H1 (cell line): Measurements from ENCODE around the gene NR0B2. TPM values are rescaled to one million over a fixed set of nuclear protein-coding genes. Genes with fewer than 3 reads are reported as not detected.

Experiments
- CTCF ChIA-PET: fragments of 300-600 bp; sonication (Branson Sonifier 250); formaldehyde crosslinking; loops from one replicate; lab custom pipeline; 2021; ENCODE audit not compliant: partially characterized antibody; lab: Charles Lee
- POLR2A ChIA-PET: fragments of 300-600 bp; sonication (Branson Sonifier 250); formaldehyde crosslinking; loops from one replicate; lab custom pipeline; 2021; ENCODE audit warnings: inconsistent platforms; ENCODE audit not compliant: partially characterized antibody; lab: Charles Lee
- DNase-seq, 2 experiments: peaks; one replicate each; pipeline versions ENCODE4 v3.0.0 to v3.0.0-alpha.2; 2010 to 2022; ENCODE audit warnings: low spot score in 2 of 2, low read depth in 1 of 2, mixed read lengths in 1 of 2
- FAIRE-seq: peaks from 2 replicates; lab custom pipeline; 2011; peaks lifted over from hg19 to GRCh38; lab: Jason Lieb, UNC
- H2AFZ ChIP-seq: 2 replicates; pipeline ENCODE4 v1.8.1; 2012; ENCODE audit warnings: low read length, inconsistent platforms
- H2AK5ac ChIP-seq: 2 replicates; pipeline ENCODE4 v1.6.1; 2013; ENCODE audit warnings: low read depth, low read length
- H2BK120ac ChIP-seq: replicated peaks from 2 replicates; pipeline ENCODE3; 2013; ENCODE audit warnings: low read depth, low read length, inconsistent platforms
- H2BK12ac ChIP-seq: 2 replicates; pipeline ENCODE4 v1.6.1; 2013; ENCODE audit warnings: low read depth, low read length
- H2BK15ac ChIP-seq: 2 replicates; pipeline ENCODE4 v1.6.1; 2013; ENCODE audit warnings: low read length
- H2BK20ac ChIP-seq: 2 replicates; pipeline ENCODE4 v1.6.1; 2013; ENCODE audit warnings: low read length
- H2BK5ac ChIP-seq: 2 replicates; pipeline ENCODE4 v1.6.1; 2013; ENCODE audit warnings: low read depth, low read length
- H3K14ac ChIP-seq: 2 replicates; pipeline ENCODE4 v1.6.1; 2013; ENCODE audit warnings: inconsistent platforms; ENCODE audit not compliant: insufficient read length
- H3K18ac ChIP-seq: 2 replicates; pipeline ENCODE4 v1.6.1; 2013; ENCODE audit warnings: low read length; ENCODE audit errors: extremely low read depth
- H3K23ac ChIP-seq: 2 replicates; pipeline ENCODE4 v1.6.1; 2013; ENCODE audit warnings: inconsistent platforms; ENCODE audit not compliant: insufficient read length
- H3K23me2 ChIP-seq: 2 replicates; pipeline ENCODE4 v1.6.1; 2013; ENCODE audit warnings: low read depth, low read length
- H3K27ac ChIP-seq: 2 replicates; pipeline ENCODE4 v1.6.1; 2011; ENCODE audit warnings: low read depth, low read length, inconsistent platforms
- H3K27me3 ChIP-seq, 4 experiments: replicated peaks in 1 of 4; 1 replicate in 1 of 4; 2 replicates in 3 of 4; pipeline versions ENCODE4 v1.6.1 to v1.8.1; 2011 to 2013; ENCODE audit warnings: low read length in 3 of 4, mild to moderate bottlenecking in 3 of 4, inconsistent platforms in 2 of 4, mixed read lengths in 2 of 4, moderate library complexity in 1 of 4; ENCODE audit not compliant: control insufficient read depth in 3 of 4, insufficient read depth in 3 of 4; ENCODE audit errors: extremely low read depth in 1 of 4
- H3K36me3 ChIP-seq, 4 experiments: 2 replicates each; pipeline versions ENCODE4 v1.6.1 to v1.8.1; 2011 to 2013; ENCODE audit warnings: mild to moderate bottlenecking in 4 of 4, low read length in 3 of 4, moderate library complexity in 2 of 4, control low read depth in 1 of 4, inconsistent platforms in 1 of 4; ENCODE audit not compliant: insufficient read depth in 4 of 4, control insufficient read depth in 2 of 4
- H3K4ac ChIP-seq: replicated peaks from 2 replicates; pipeline ENCODE3; 2013; ENCODE audit warnings: low read length, low read depth, mixed read lengths, inconsistent platforms; ENCODE audit not compliant: insufficient read length
- H3K4me1 ChIP-seq, 4 experiments: replicated peaks in 1 of 4; 1 replicate in 1 of 4; 2 replicates in 3 of 4; pipeline versions ENCODE4 v1.6.1 to v1.8.1; 2011 to 2013; ENCODE audit warnings: low read length in 3 of 4, inconsistent platforms in 2 of 4, mixed read lengths in 1 of 4; ENCODE audit not compliant: insufficient read depth in 4 of 4, control insufficient read depth in 3 of 4
- H3K4me2 ChIP-seq, 2 experiments: 2 replicates each; pipeline versions ENCODE4 v1.6.1 to v1.8.1; 2011 to 2013; ENCODE audit warnings: low read depth in 2 of 2, low read length in 2 of 2, control low read depth in 1 of 2, inconsistent platforms in 1 of 2, mild to moderate bottlenecking in 1 of 2; ENCODE audit not compliant: insufficient read depth in 1 of 2
- H3K4me3 ChIP-seq, 4 experiments: fragments of 200-600, 300-600 bp in 1 of 4; sonication (generic), shearing (Covaris generic), sonication (Bioruptor Twin) in 1 of 4; 2 replicates each; pipeline versions ENCODE4 v1.5.1 to v1.8.1; 2011 to 2016; ENCODE audit warnings: low read length in 4 of 4, low read depth in 3 of 4, control low read depth in 2 of 4, inconsistent platforms in 2 of 4, mild to moderate bottlenecking in 2 of 4, mixed read lengths in 1 of 4, moderate library complexity in 1 of 4; ENCODE audit not compliant: insufficient read depth in 2 of 4; ENCODE audit errors: extremely low read depth in 1 of 4
- H3K56ac ChIP-seq: replicated peaks from 2 replicates; pipeline ENCODE3; 2013; ENCODE audit warnings: low read depth, mild to moderate bottlenecking, mixed read lengths, low read length, inconsistent platforms; ENCODE audit not compliant: insufficient read length
- H3K79me1 ChIP-seq: 2 replicates; pipeline ENCODE4 v1.6.1; 2013; ENCODE audit warnings: low read depth, low read length, control low read depth
- H3K79me2 ChIP-seq, 2 experiments: 2 replicates each; pipeline versions ENCODE4 v1.6.1 to v1.8.1; 2012 to 2013; ENCODE audit warnings: low read length in 2 of 2, mild to moderate bottlenecking in 2 of 2, inconsistent platforms in 1 of 2; ENCODE audit not compliant: insufficient read depth in 2 of 2, control insufficient read depth in 1 of 2
- H3K9ac ChIP-seq, 4 experiments: replicated peaks in 1 of 4; 1 replicate in 1 of 4; 2 replicates in 3 of 4; pipeline versions ENCODE4 v1.6.1 to v1.8.1; 2011 to 2013; ENCODE audit warnings: low read depth in 3 of 4, low read length in 3 of 4, control low read depth in 2 of 4, mild to moderate bottlenecking in 2 of 4, moderate library complexity in 2 of 4, inconsistent platforms in 1 of 4; ENCODE audit errors: extremely low read depth in 1 of 4
- H3K9me3 ChIP-seq, 2 experiments: 2 replicates each; pipeline versions ENCODE4 v1.6.1 to v1.8.1; 2012 to 2013; ENCODE audit warnings: mild to moderate bottlenecking in 2 of 2, moderate library complexity in 2 of 2, control low read depth in 1 of 2, inconsistent platforms in 1 of 2, low read depth in 1 of 2, low read length in 1 of 2, mixed read lengths in 1 of 2; ENCODE audit not compliant: insufficient read depth in 2 of 2
- H4K20me1 ChIP-seq, 2 experiments: replicated peaks in 1 of 2; 2 replicates each; pipeline versions ENCODE3 to v1.8.1; 2011 to 2013; ENCODE audit warnings: inconsistent platforms in 2 of 2, low read length in 2 of 2, mild to moderate bottlenecking in 1 of 2; ENCODE audit not compliant: insufficient read depth in 2 of 2, control insufficient read depth in 1 of 2
- H4K5ac ChIP-seq: 2 replicates; pipeline ENCODE4 v1.6.1; 2013; ENCODE audit warnings: low read length, low read depth, mixed read lengths, inconsistent platforms; ENCODE audit not compliant: insufficient read length
- H4K8ac ChIP-seq: 2 replicates; pipeline ENCODE4 v1.8.0; 2013; ENCODE audit warnings: mild to moderate bottlenecking, moderate library complexity, low read length, inconsistent platforms; ENCODE audit not compliant: insufficient read depth; ENCODE audit errors: extremely low read depth
- H4K91ac ChIP-seq: replicated peaks from 2 replicates; pipeline ENCODE3; 2013; ENCODE audit warnings: low read length, mixed read lengths, inconsistent platforms; ENCODE audit not compliant: insufficient read length
- CBX5 ChIP-seq: fragments of 300-800, 300-1000 bp; sonication (generic); IDR thresholded peaks from 2 replicates; pipeline ENCODE4 v1.7.1; 2016; ENCODE audit warnings: antibody characterized with exemption, low read length, low read depth
- GTF2F1 ChIP-seq: IDR thresholded peaks from 2 replicates; pipeline ENCODE4 v1.6.1; 2012; ENCODE audit warnings: low read depth, low read length, improper control_type of control experiment, borderline replicate concordance
- HDAC6 ChIP-seq: IDR thresholded peaks from one replicate; pipeline ENCODE4 v1.7.1; 2012; ENCODE audit warnings: low read depth, mild to moderate bottlenecking, inconsistent platforms, low read length, moderate library complexity
- KDM1A ChIP-seq: fragments of 200-600, 300-600 bp; sonication (generic); IDR thresholded peaks from 2 replicates; pipeline ENCODE4 v1.7.1; 2016; ENCODE audit warnings: mild to moderate bottlenecking, low read length, borderline replicate concordance
- PHF8 ChIP-seq: fragments of 200-600 bp; sonication (generic); conservative IDR thresholded peaks from 2 replicates; pipeline ENCODE4 v1.7.1; 2012; ENCODE audit warnings: low read depth, mild to moderate bottlenecking, inconsistent platforms, low read length, moderate library complexity
- POLR2A ChIP-seq, 2 experiments: IDR thresholded peaks; 1 replicate in 1 of 2; 2 replicates in 1 of 2; pipeline ENCODE4 v1.6.1; 2011; ENCODE audit warnings: low read depth in 2 of 2, low read length in 2 of 2, mild to moderate bottlenecking in 2 of 2; ENCODE audit errors: control extremely low read depth in 1 of 2
- POLR2AphosphoS5 ChIP-seq: IDR thresholded peaks from 2 replicates; pipeline ENCODE4 v1.6.1; 2011; ENCODE audit warnings: low read depth, low read length
- SIRT6 ChIP-seq: IDR thresholded peaks from one replicate; pipeline ENCODE4 v1.7.1; 2012; ENCODE audit warnings: low read length, inconsistent platforms
- SP2 ChIP-seq: IDR thresholded peaks from 2 replicates; pipeline ENCODE4 v1.6.1; 2012; ENCODE audit warnings: mild to moderate bottlenecking, low read length, inconsistent platforms
- SUZ12 ChIP-seq: fragments of 200-600 bp; sonication (generic); IDR thresholded peaks from 2 replicates; pipeline ENCODE4 v1.6.1; 2012; ENCODE audit warnings: mild to moderate bottlenecking, inconsistent platforms, low read length, moderate library complexity, mixed read lengths
- TAF7 ChIP-seq: optimal IDR thresholded peaks from 2 replicates; pipeline ENCODE3; 2011; ENCODE audit warnings: low read depth, mild to moderate bottlenecking, inconsistent platforms, low read length, moderate library complexity, borderline replicate concordance
- YY1 ChIP-seq: IDR thresholded peaks from 2 replicates; pipeline ENCODE4 v1.6.1; 2011; ENCODE audit warnings: low read depth, mild to moderate bottlenecking, low read length
- ZNF274 ChIP-seq: IDR thresholded peaks from 2 replicates; pipeline ENCODE4 v1.7.0; 2012; ENCODE audit warnings: low read length, borderline replicate concordance; ENCODE audit errors: extremely low read depth
- WGBS, 2 experiments: shearing (Covaris generic) in 1 of 2; methylation state at CpG; one replicate each; pipeline versions ENCODE4 v1.1.6 to v1.1.7; 2013 to 2015; ENCODE audit warnings: low lambda C conversion rate in 2 of 2, mixed read lengths in 2 of 2, inconsistent platforms in 1 of 2, low coverage in 1 of 2, missing lambda C conversion rate in 1 of 2; ENCODE audit not compliant: insufficient replicate concordance in 2 of 2, insufficient coverage in 1 of 2, insufficient read length in 1 of 2; ENCODE audit errors: extremely low coverage in 1 of 2, missing lambda C conversion rate in 1 of 2; 5-methylcytosine and 5-hydroxymethylcytosine counted together
- polyA plus RNA-seq, 7 experiments: library from polyadenylated mRNA; depleted of rRNA in 3 of 7; stranded (reverse) in 5 of 7; unstranded in 2 of 7; fragments of >200 nt in 5 of 7; fragments of 200-250 nt in 2 of 7; gene quantifications; 1 replicate in 5 of 7; 2 replicates in 1 of 7; 4 replicates in 1 of 7; pipeline versions ENCODE4 v1.2.1 to v1.2.3, GENCODE V29; 2011 to 2013; ENCODE audit warnings: missing spikeins in 2 of 7, mixed read lengths in 2 of 7
- total RNA-seq: library from RNA; stranded (reverse); fragmentation: NEBNext Ultra II Directional; extraction: Animal tissue kit (Norgen Biotek cat#: 25700); gene quantifications from 2 replicates; pipeline ENCODE4 v1.2.1, GENCODE V29; 2021

NR0B2 gene
- total and polyA plus RNA-seq, 2 of the 8 experiments (the other 6 are each of a cell fraction or from before 2014, with no cell fraction given): not detected

- no peak overlapping the region for H4K8ac ChIP-seq
- no peak overlapping the region for H2BK120ac ChIP-seq
- H3K4ac ChIP-seq: no peak overlapping the region
- no peaks in the 10 kb centered on the region for H3K4me1 ChIP-seq
- H2BK5ac ChIP-seq: no peak overlapping the region
- no peak overlapping the region for H3K9ac ChIP-seq
- WGBS, 2 experiments: 87% methylated on average over 6 of the region's 6 CpGs; no CpG with 5 or more reads in 1 of the 2 experiments
- H3K14ac ChIP-seq: no peak overlapping the region
- H3K56ac ChIP-seq: no peak overlapping the region
- peak overlapping the region; percentile 18; the same call in 1 of the 2 replicates for H2BK15ac ChIP-seq
- POLR2A ChIA-PET: interaction anchor here (0.8 to 3.1 kb wide), 3 partner anchors 18 to 218 kb away, joined by 3 to 11 read pairs (median 3); partner anchors contain the start of gene GPN2
- no peaks in the 10 kb centered on the region for H3K23me2 ChIP-seq
- peaks cover 0 to 2% of the 10 kb centered on the region in 2 experiments for H4K20me1 ChIP-seq
- FAIRE-seq (no peak), DNase-seq (no peak)
- H2BK12ac ChIP-seq: no peak overlapping the region
- no peaks in the 10 kb centered on the region for H3K79me1 ChIP-seq
- H3K9me3 ChIP-seq: no peaks in the 10 kb centered on the region
- no peaks in the 10 kb centered on the region for H3K79me2 ChIP-seq
- H3K27ac ChIP-seq: no peak overlapping the region
- no peak overlapping the region for H3K4me2 ChIP-seq
- H3K27me3 ChIP-seq: peaks cover 0 to 2% (median 0%) of the 10 kb centered on the region in 4 experiments; a peak in 1 of 7 replicates
- H4K91ac ChIP-seq: no peak overlapping the region
- H4K5ac ChIP-seq: no peak overlapping the region
- H2BK20ac ChIP-seq: no peak overlapping the region
- CTCF ChIA-PET: interaction anchor here (0.7 to 1.4 kb wide), 8 partner anchors 9 to 575 kb away, joined by 3 to 6 read pairs (median 3); no protein-coding TSS in a partner anchor
- no peak overlapping the region for H3K18ac ChIP-seq
- H2AK5ac ChIP-seq: 0 out of 2 replicates have a peak overlapping the region, but pooled peaks have one; percentile 65
- H3K4me3 ChIP-seq: no peak overlapping the region
- H2AFZ ChIP-seq: no peak overlapping the region
- no peaks in the 10 kb centered on the region for H3K36me3 ChIP-seq
- H3K23ac ChIP-seq: no peak overlapping the region
- no peak for TF ChIP-seq POLR2AphosphoS5
- TF ChIP-seq POLR2A (IDR thresholded peaks at IDR 0.05; ENCODE audit: control extremely low read depth in 1 of 2, low read depth in 2 of 2, low read length in 2 of 2): no peak
- no peak for TF ChIP-seq TAF7
- TF ChIP-seq CBX5: no peak
- no peak for TF ChIP-seq GTF2F1
- no peak for TF ChIP-seq SP2
- no peak for TF ChIP-seq SIRT6
- TF ChIP-seq KDM1A: no peak
- TF ChIP-seq YY1: no peak
- TF ChIP-seq ZNF274: no peak
- TF ChIP-seq SUZ12: no peak
- TF ChIP-seq HDAC6: no peak
- no peak for TF ChIP-seq PHF8
These were observed 6.5 kb downstream of the NR0B2 start for GRCh38 chr1:26907071-26907917.
